ENCODE results near the gene KCNQ1.

Gene KCNQ1

DNA sequence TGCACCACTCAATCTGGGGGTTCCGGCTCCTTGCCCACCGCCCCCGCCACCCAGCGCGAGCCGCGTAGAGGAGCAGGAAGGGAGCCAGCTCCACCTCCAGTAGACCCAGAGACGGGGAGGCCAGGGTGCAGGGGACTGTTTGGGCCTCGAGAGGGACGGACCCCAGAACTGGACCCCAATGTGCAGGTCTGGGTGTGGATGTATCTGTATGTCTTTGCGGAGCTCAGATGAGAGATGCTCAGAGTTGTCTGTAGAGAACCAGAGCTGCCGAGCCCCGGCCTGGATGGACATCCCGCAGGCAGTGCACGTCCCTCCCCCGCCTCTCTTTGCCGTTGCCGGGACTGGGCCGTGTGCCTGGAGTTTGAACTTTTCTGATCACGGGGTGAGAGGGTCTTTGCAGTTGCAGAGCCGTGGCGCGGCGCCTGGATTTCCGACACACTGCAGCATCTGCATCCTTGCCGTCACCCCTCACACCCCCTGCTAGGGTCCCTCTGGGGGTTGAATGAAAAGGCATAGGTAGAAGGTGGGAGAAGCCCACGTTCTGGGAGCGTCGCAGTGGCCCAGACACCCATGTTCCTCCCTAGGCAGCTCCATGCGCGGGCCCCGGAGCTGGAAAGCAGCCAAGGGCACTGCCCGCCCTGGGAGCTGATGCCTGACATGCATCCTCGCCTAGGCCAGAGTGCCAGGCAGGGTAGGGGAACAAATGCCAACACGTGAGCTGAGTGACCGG lies 105.2 kb downstream of the KCNQ1 start:
- no peak for DNase-seq (ENCODE audit: low read depth in 4 of 4, low spot score in 1 of 4)

DNA sequence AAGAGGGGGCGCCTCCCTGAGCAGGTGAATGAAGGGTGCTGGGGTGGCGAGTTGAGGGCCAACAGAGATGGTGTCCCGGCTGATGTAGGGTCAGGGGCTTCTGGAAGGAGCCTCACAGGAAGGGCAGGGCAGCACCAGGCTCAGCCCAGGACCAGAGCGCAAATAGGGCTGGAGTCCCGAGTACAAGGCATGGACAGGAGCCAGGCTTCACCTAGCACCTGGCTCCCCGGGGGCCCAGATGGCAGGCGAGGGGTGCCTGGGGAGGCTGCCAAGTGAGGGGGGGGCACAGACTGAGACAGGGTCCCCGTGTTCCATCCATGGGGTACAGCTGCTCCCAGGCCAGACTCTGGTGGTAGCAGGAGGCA lies 105.8 kb downstream of the KCNQ1 start:
- DNase-seq (ENCODE audit: low read depth in 4 of 4, low spot score in 1 of 4): no peak

DNA sequence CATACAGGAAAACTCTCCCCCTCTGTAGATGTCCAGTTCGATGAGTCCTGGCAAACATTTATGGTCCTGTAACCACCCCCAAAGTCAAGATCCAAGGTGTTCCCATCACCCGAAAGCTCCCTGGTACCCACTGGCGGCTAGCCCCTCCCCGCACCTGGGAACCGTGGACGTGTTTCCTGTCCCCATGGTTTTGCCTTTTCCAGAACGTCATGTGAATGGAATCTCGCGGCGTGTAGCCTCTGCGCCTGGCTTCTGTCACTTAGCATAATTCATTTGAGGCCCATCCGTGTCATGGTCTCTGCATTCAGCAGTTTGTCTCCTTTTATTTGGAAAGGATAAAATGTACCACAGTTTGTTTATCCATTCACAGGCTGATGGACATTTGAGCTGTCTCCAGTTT lies 106.3 kb downstream of the KCNQ1 start:
- no peak for DNase-seq (ENCODE audit: low read depth in 4 of 4, low spot score in 1 of 4)

GRCh38 chr11:2552210-2552609 lies 107.4 kb downstream of the KCNQ1 start:
- DNase-seq (ENCODE audit: low read depth in 4 of 4, low spot score in 1 of 4): no peak

GRCh38 chr11:2553198-2553597 lies 108.4 kb downstream of the KCNQ1 start:
- DNase-seq (ENCODE audit: low read depth in 4 of 4, low spot score in 1 of 4): no peak

- DNase-seq (ENCODE audit: low read depth in 4 of 4, low spot score in 1 of 4): no peak
These were observed 109.1 kb downstream of the KCNQ1 start for GRCh38 chr11:2553886-2554285.

GRCh38 chr11:2554338-2555207 lies 109.8 kb downstream of the KCNQ1 start:
- DNase-seq (ENCODE audit: low read depth in 4 of 4, low spot score in 1 of 4): no peak

GRCh38 chr11:2555336-2555735 lies 110.5 kb downstream of the KCNQ1 start:
- DNase-seq (ENCODE audit: low read depth in 4 of 4, low spot score in 1 of 4): no peak

- DNase-seq (ENCODE audit: low read depth in 4 of 4, low spot score in 1 of 4): no peak
These were observed 111.1 kb downstream of the KCNQ1 start for GRCh38 chr11:2555891-2556290.

DNA sequence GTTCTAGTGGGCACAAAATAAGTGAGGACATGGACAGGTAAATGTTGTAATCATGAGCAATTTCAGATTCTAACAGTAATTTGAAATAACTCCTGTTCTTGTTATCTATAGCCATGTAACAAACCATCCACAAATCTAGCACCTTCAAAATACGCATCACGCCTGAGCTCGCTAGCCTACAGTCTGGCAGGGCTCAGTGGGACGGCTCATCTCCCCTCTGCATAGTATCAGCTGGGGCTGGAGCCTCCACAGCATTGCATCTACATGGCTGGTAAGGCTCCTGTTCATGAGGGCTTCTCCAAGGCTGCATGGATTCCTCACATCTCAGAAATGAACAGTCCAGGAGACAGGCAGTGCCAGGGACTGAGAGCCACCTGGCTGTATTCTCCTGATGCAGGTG lies 112.6 kb downstream of the KCNQ1 start:
- no peak for DNase-seq (ENCODE audit: low read depth in 4 of 4, low spot score in 1 of 4)

DNA sequence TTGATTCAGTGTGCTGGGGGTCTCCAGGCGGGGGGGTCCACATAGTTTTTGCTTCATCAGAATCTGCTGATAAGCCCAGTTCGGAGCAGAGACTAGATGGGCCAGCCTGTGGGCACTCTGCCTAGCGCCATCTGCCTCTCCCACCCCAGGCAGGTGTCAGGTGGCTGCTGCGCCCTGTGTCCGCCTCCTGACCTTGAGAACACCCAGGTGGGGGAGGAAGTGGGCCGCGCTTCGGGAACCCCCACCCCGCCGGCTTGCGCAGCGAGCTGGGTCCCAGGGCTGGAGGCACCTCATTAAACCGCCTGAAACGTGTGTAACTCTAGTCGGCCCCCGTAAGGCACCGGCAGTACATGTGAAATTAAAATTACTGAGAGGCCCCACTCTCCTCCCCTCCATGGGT lies 113.6 kb downstream of the KCNQ1 start:
- no peak for DNase-seq (ENCODE audit: low read depth in 4 of 4, low spot score in 1 of 4)

DNA sequence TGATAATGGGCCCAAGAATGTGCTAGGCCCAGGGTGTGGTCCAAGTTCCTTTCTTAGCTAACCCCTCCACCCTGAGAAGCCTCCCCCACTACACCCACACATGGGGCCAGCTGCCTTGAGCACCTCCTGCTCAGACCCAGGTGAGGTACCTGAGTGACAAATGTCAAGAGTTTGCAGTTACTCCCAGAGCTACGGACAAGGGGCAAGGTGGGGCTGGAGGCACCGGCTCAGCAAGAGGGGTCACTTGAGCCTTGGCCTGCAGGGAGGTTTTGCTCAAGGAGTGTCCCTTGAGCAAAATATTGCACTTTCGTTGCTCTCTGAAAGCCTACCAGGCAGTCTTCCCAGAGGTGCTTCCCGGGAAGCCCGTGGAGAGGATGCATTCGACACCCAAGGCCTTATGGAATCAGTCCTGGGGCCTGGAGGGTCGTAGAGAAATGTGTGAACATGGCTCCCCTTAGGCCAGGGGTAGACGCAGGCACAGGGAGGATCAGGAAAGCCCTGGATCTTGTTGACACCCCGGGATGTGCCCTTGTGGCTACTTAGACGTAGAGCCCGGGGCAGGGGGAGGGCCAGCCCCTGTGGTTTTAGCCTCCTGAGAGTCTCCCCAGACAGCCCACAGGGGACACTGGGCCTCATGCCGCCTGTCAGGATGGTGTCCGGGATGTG lies 114.2 kb downstream of the KCNQ1 start:
- DNase-seq (ENCODE audit: low read depth in 4 of 4, low spot score in 1 of 4): no peak

DNA sequence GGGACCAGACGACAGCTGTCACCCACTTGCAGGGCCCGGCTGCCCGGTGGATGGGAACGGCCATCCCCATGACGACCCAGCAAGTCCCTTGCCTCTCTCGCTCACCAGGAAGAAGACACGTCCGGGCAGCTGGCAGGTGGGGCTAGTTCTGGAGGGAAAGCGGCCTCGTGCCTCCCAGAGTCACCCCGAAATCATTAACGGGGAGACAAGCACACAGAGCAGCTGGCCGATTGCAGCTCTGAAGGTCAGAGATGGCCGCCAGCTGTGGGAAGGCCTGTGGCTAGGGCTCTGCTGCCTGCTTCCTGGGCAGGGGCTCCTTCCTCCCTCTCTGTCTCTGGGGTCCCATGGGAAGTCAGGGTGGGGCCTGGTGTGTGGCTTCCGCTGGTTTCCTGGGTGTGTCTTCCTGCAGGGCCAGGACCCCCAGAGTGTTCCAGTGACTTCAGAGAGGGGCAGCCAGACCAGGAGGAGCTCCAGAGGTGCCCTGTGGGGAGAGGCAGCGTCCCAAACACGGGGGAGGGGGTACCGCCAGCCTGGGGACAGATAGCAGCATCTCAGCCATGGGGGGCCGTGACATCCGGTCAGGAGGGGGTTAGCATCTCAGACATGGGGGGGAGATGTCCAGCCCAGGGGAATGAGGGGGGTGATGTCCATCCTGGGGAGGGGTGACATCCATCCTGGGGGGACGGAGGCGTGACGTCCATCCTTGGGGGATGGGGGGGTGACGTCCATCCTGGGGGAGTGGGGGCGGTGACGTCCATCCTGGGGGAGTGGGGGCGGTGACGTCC lies 114.9 kb downstream of the KCNQ1 start:
- no peak for DNase-seq (ENCODE audit: low read depth in 4 of 4, low spot score in 1 of 4)

DNA sequence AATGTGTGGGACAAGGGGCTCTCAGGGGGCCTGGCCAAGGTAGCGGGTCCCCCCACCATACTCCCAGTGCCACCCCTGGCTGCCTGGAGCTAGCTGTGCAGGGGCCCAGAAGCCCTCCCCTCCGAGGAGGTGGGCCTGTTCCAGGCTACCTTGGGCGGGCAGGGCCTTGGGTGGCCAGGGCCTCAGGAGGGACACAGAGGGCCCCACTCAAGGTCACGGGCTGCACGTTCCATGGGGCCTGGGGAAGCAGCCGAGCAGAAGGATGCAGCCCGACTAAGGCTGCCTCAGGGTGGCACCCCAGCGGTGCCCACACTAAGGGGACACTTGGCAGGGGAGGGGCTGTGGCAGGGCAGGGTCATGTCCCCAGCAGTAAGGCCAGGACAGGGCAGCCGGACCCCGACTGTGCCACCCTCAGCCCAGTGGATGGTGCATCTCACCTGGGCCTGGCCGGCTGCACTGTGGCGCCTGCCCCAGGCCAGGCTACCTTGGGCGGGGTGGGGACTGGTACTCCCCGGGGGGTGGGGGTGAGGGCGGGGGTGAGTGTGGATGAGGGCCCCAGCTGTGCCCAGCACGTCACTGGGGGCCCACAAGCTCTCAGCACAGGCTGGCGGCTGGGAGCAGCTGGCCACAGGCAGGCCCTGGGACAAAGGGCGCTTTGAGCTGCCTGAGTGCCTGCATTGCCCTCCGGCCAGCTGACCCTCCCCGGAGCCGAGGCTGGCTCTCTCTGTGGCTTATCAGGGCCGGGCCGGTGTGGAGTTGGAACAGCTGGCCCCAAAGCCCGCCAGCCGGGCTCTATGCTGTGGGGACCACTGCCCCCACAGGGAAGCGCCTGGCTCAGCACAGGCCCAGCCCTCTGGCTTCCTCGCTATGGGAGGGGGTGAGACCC lies 117.1 kb downstream of the KCNQ1 start:
- DNase-seq (ENCODE audit: low read depth in 4 of 4, low spot score in 1 of 4): no peak

GRCh38 chr11:2562890-2563212 lies 118.0 kb downstream of the KCNQ1 start:
- DNase-seq (ENCODE audit: low read depth in 4 of 4, low spot score in 1 of 4): no peak

GRCh38 chr11:2563213-2564007 lies 118.6 kb downstream of the KCNQ1 start:
- DNase-seq (ENCODE audit: low read depth in 4 of 4, low spot score in 1 of 4): no peak

DNA sequence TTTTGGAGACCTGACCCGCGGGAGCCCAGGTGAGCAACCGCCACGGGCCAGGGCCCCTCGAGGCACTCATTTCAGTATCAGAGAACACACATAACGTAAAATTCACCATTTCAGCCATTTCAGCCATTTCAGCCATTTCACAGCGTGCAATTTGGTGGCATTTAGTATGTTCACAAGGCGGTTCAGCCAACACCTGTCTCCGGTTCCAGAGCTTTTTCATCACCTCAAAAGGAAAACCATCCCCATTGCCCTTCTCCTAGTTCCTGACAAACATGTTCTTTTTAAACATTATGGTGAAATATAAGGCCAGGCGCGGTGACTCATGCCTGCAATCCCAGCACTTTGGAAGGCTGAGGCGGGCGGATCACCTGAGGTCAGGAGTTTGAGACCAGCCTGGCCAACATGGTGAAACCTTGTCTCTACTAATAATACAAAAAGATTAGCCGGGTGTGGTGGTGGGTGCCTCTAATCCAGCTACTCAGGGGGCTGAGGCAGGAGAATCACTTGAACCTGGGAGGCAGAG lies 119.3 kb downstream of the KCNQ1 start:
- DNase-seq (ENCODE audit: low read depth in 4 of 4, low spot score in 1 of 4): no peak

GRCh38 chr11:2564588-2565425 lies 120.0 kb downstream of the KCNQ1 start:
- DNase-seq (ENCODE audit: low read depth in 4 of 4, low spot score in 1 of 4): no peak
